GM12878 (cell line): Measurements from ENCODE around the gene LMF2. TPM values are rescaled to one million over a fixed set of nuclear protein-coding genes. Genes with fewer than 3 reads are reported as not detected.

ENCODE experiments used
- ATAC-seq: fragments of 200-7000 bp; cut with Tn5 transposase; 3 replicates; pipeline ENCODE4 v1.9.1; 2020; ENCODE audit warnings: mild to moderate bottlenecking, moderate library complexity
- BruUV-seq: library from RNA; stranded (reverse); fragments of 400-500 nt; replicated peaks from 2 replicates; lab custom pipeline; 2021; lab: Mats Ljungman, UMichigan
- CTCF ChIA-PET: fragments of 300-600 bp; sonication (Branson Sonifier 250); formaldehyde crosslinking; extraction: SDS; loops from one replicate; lab custom pipeline; 2021; ENCODE audit warnings: inconsistent platforms; lab: Yijun Ruan, JAX
- POLR2A ChIA-PET: fragments of 350-600 bp; formaldehyde crosslinking; extraction: SDS; loops from one replicate; lab custom pipeline; 2021; ENCODE audit warnings: inconsistent platforms; lab: Charles Lee
- RAD21 ChIA-PET: fragments of 300-600 bp; sonication (Branson Sonifier 250); formaldehyde crosslinking; loops from one replicate; lab custom pipeline; 2023; ENCODE audit warnings: antibody characterized with exemption; ENCODE audit not compliant: unreplicated experiment; lab: Charles Lee
- SMC1A ChIA-PET: fragments of 300-600 bp; sonication (Branson Sonifier 250); formaldehyde crosslinking; loops from one replicate; lab custom pipeline; 2023; ENCODE audit not compliant: unreplicated experiment, uncharacterized antibody; lab: Charles Lee
- DNase-seq: peaks from one replicate; pipeline ENCODE4 v3.0.0-alpha.2; 2011; ENCODE audit warnings: low read depth, low spot score
- FAIRE-seq: peaks from 3 replicates; lab custom pipeline; 2011; peaks lifted over from hg19 to GRCh38; lab: Jason Lieb, UNC
- H2AFZ ChIP-seq: 2 replicates; pipeline ENCODE4 v1.6.0; 2011; ENCODE audit warnings: low read depth, low read length, control low read depth; ENCODE audit not compliant: control insufficient read depth
- H3K27ac ChIP-seq: 2 replicates; pipeline ENCODE4 v1.5.1; 2011; ENCODE audit warnings: control low read depth; ENCODE audit not compliant: control insufficient read depth, insufficient read depth
- H3K27me3 ChIP-seq, 2 experiments: replicated peaks in 1 of 2; 2 replicates each; pipeline versions ENCODE4 v1.6.0 to v1.6.1; 2011; ENCODE audit warnings: low read length in 1 of 2; ENCODE audit not compliant: control insufficient read depth in 2 of 2, insufficient read depth in 2 of 2
- H3K36me3 ChIP-seq, 2 experiments: 2 replicates each; pipeline ENCODE4 v1.5.1; 2011; ENCODE audit warnings: low read length in 1 of 2; ENCODE audit not compliant: control insufficient read depth in 2 of 2, insufficient read depth in 2 of 2
- H3K4me1 ChIP-seq: 2 replicates; pipeline ENCODE4 v1.6.1; 2011; ENCODE audit warnings: mild to moderate bottlenecking, low read length, moderate library complexity, mixed read lengths; ENCODE audit not compliant: control insufficient read depth, insufficient read depth
- H3K4me2 ChIP-seq: 2 replicates; pipeline ENCODE4 v1.6.0; 2011; ENCODE audit warnings: control low read depth; ENCODE audit not compliant: control insufficient read depth, insufficient read depth
- H3K4me3 ChIP-seq: fragments of 200-600 bp; sonication (generic); 2 replicates; pipeline ENCODE4 v1.5.1; 2016
- H3K79me2 ChIP-seq: 2 replicates; pipeline ENCODE4 v1.6.0; 2011; ENCODE audit warnings: low read length; ENCODE audit not compliant: control insufficient read depth, insufficient read depth
- H3K9ac ChIP-seq: 2 replicates; pipeline ENCODE4 v1.8.0; 2011; ENCODE audit warnings: low read length, control low read depth, mixed read lengths; ENCODE audit not compliant: control insufficient read depth, insufficient read depth
- H3K9me3 ChIP-seq: replicated peaks from 3 replicates; pipeline ENCODE4 v1.5.1; 2011; ENCODE audit warnings: mild to moderate bottlenecking, low read length; ENCODE audit not compliant: control insufficient read depth, insufficient read depth
- H4K20me1 ChIP-seq: 2 replicates; pipeline ENCODE4 v1.6.0; 2011; ENCODE audit not compliant: control insufficient read depth, insufficient read depth
- ETV6 ChIP-seq, 2 experiments: fragments of 450-650 bp in 1 of 2; IDR thresholded peaks in 1 of 2; conservative IDR thresholded peaks in 1 of 2; 2 replicates each; pipeline ENCODE4 v1.6.1; 2014; ENCODE audit warnings: antibody characterized with exemption in 1 of 2, borderline replicate concordance in 1 of 2, low read depth in 1 of 2, mild to moderate bottlenecking in 1 of 2, moderate library complexity in 1 of 2
- IKZF2 ChIP-seq, 2 experiments: fragments of 450-650 bp; IDR thresholded peaks; 2 replicates each; pipeline ENCODE4 v1.6.1; 2017; ENCODE audit warnings: mild to moderate bottlenecking in 2 of 2, moderate library complexity in 2 of 2
- MYB ChIP-seq: fragments of 150-350 bp; IDR thresholded peaks from 2 replicates; pipeline ENCODE4 v1.6.1; 2014; ENCODE audit warnings: mild to moderate bottlenecking, low read depth, low read length, borderline replicate concordance
- NFXL1 ChIP-seq: fragments of 450-650 bp; IDR thresholded peaks from 2 replicates; pipeline ENCODE4 v1.6.1; 2017; ENCODE audit warnings: antibody characterized with exemption, mild to moderate bottlenecking, borderline replicate concordance
- NR2C2 ChIP-seq: IDR thresholded peaks from 2 replicates; pipeline ENCODE4 v1.6.1; 2011; ENCODE audit warnings: borderline replicate concordance, low read depth; ENCODE audit not compliant: control insufficient read depth, insufficient read length
- PAX5 ChIP-seq: IDR thresholded peaks from 2 replicates; pipeline ENCODE4 v1.6.1; 2011; ENCODE audit warnings: low read depth, low read length, borderline replicate concordance
- YY1 ChIP-seq: IDR thresholded peaks from 2 replicates; pipeline ENCODE4 v1.6.1; 2011; ENCODE audit warnings: low read depth, mild to moderate bottlenecking, low read length
- WGBS: methylation state at CpG from one replicate; pipeline ENCODE4 v1.1.6; 2016; ENCODE audit warnings: low lambda C conversion rate; ENCODE audit not compliant: insufficient replicate concordance, insufficient coverage; ENCODE audit errors: missing lambda C conversion rate; 5-methylcytosine and 5-hydroxymethylcytosine counted together
- in situ Hi-C: fragments of 300-500 bp; cut with MboI; formaldehyde crosslinking; loops from 9 replicates; pipeline ENCODE4 v1.14.3; 2018; ENCODE audit warnings: mixed read lengths
- intact Hi-C: fragments of 100-400 bp; cut with micrococcal nuclease; formaldehyde crosslinking; loops from one replicate; pipeline ENCODE4 v1.14.2; 2022; ENCODE audit not compliant: unreplicated experiment
- polyA plus RNA-seq, 11 experiments: library from polyadenylated mRNA; depleted of rRNA in 4 of 11; unstranded in 6 of 11; stranded (reverse) in 5 of 11; fragments of >200 nt; fragmentation: Nextera tagmentation in 4 of 11; fragmentation: Illumina TruSeq in 1 of 11; extraction: Ambion mirVana in 4 of 11; extraction: Trizol in 1 of 11; gene quantifications; 1 replicate in 1 of 11; 2 replicates in 10 of 11; pipeline versions ENCODE4 v1.2.1 to v1.2.3, GENCODE V29; 2011 to 2016; ENCODE audit warnings: inconsistent platforms in 2 of 11, missing spikeins in 2 of 11, low read depth in 1 of 11
- total RNA-seq, 4 experiments: library from RNA; depleted of rRNA in 3 of 4; stranded (reverse); fragments of >200 nt in 3 of 4; fragmentation: Illumina TruSeq in 1 of 4; extraction: Trizol in 1 of 4; gene quantifications; 2 replicates each; pipeline versions ENCODE4 v1.2.1 to v1.2.3, GENCODE V29; 2013 to 2021
- TF ChIP-seq, protein P1 (sequence below): fragments of 450-650 bp; IDR thresholded peaks from 2 replicates; pipeline ENCODE4 v1.6.1; 2017; ENCODE audit warnings: low read depth, mild to moderate bottlenecking, moderate library complexity
- TF ChIP-seq, protein P2 (sequence below): fragments of 450-650 bp; formaldehyde crosslinking; IDR thresholded peaks from 2 replicates; pipeline ENCODE4 v1.5.0; 2022; ENCODE audit warnings: mild to moderate bottlenecking, missing genetic modification characterization

Gene LMF2
- total and polyA plus RNA-seq, 10 of the 15 experiments (the other 5 are each of a cell fraction or from before 2014, with no cell fraction given), result 0.08 to 57.5 (median 21.2) TPM

- no peak for TF ChIP-seq YY1
- no peak for TF ChIP-seq NFXL1
- TF ChIP-seq IKZF2 (IDR thresholded peaks at IDR 0.05), result no peak
- no peak for TF ChIP-seq NR2C2
- TF ChIP-seq ETV6 (conservative IDR thresholded peaks at IDR 0.05 in 1 of 2, IDR thresholded peaks at IDR 0.05 in 1 of 2; ENCODE audit: borderline replicate concordance in 1 of 2, low read depth in 1 of 2), result no peak
Measured at GRCh38 chr22:50477923-50478322, 29.6 kb downstream of the LMF2 start (continued).

DNA sequence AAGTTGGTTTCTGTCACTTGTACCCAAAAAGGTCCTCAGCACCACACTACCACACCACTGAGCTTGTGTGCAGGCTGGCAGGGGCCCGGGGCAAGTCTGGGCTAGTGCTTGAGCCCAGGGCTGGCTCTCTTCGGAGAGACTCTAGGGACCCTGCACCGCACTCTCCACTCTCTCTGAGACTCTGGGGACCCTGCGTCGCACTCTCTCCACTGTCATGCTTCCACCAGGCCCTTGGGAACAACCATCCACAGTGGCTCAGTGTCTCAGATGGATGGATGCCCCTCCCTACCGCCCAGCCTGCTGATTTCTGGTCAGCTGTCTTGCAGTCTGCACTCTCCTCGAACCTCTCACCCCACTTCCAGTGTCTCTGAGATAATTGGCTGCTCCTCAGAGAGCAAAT, 30.6 kb downstream of the LMF2 start:
- POLR2A ChIA-PET, result no interaction called here
- peak overlapping the region; percentile 43; the same call in 1 of the 2 replicates for H2AFZ ChIP-seq
- H3K9me3 ChIP-seq, result no peaks in the 10 kb centered on the region
- H3K27me3 ChIP-seq, result peaks cover 0 to 3% of the 10 kb centered on the region in 2 experiments; a peak in 2 of 4 replicates
- H4K20me1 ChIP-seq, result no peaks in the 10 kb centered on the region
- CTCF ChIA-PET, result no interaction called here
- BruUV-seq, result no TSS peak
- ATAC-seq (no peak), DNase-seq (no peak), FAIRE-seq (no peak)
- TF ChIP-seq, protein P1, sequence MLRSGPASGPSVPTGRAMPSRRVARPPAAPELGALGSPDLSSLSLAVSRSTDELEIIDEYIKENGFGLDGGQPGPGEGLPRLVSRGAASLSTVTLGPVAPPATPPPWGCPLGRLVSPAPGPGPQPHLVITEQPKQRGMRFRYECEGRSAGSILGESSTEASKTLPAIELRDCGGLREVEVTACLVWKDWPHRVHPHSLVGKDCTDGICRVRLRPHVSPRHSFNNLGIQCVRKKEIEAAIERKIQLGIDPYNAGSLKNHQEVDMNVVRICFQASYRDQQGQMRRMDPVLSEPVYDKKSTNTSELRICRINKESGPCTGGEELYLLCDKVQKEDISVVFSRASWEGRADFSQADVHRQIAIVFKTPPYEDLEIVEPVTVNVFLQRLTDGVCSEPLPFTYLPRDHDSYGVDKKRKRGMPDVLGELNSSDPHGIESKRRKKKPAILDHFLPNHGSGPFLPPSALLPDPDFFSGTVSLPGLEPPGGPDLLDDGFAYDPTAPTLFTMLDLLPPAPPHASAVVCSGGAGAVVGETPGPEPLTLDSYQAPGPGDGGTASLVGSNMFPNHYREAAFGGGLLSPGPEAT, result no peak
- TF ChIP-seq MYB (no peak), PAX5 (no peak)
- TF ChIP-seq, protein P2, sequence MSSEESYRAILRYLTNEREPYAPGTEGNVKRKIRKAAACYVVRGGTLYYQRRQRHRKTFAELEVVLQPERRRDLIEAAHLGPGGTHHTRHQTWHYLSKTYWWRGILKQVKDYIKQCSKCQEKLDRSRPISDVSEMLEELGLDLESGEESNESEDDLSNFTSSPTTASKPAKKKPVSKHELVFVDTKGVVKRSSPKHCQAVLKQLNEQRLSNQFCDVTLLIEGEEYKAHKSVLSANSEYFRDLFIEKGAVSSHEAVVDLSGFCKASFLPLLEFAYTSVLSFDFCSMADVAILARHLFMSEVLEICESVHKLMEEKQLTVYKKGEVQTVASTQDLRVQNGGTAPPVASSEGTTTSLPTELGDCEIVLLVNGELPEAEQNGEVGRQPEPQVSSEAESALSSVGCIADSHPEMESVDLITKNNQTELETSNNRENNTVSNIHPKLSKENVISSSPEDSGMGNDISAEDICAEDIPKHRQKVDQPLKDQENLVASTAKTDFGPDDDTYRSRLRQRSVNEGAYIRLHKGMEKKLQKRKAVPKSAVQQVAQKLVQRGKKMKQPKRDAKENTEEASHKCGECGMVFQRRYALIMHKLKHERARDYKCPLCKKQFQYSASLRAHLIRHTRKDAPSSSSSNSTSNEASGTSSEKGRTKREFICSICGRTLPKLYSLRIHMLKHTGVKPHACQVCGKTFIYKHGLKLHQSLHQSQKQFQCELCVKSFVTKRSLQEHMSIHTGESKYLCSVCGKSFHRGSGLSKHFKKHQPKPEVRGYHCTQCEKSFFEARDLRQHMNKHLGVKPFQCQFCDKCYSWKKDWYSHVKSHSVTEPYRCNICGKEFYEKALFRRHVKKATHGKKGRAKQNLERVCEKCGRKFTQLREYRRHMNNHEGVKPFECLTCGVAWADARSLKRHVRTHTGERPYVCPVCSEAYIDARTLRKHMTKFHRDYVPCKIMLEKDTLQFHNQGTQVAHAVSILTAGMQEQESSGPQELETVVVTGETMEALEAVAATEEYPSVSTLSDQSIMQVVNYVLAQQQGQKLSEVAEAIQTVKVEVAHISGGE (CRISPR knock-in tag), result no peak
- SMC1A ChIA-PET, result no interaction called here
- no peak overlapping the region for H3K27ac ChIP-seq
- H3K79me2 ChIP-seq, result peaks cover 25% of the 10 kb centered on the region
- H3K4me1 ChIP-seq, result peaks cover 24% of the 10 kb centered on the region
- RAD21 ChIA-PET, result no interaction called here
- in situ Hi-C loops, result no loop called here
- intact Hi-C loops, result loop anchor here (10.0 kb wide), 1 partner anchor 232 kb away; the partner anchor contains the start of gene TUBGCP6
- H3K4me2 ChIP-seq, result no peak overlapping the region
- H3K4me3 ChIP-seq, result no peak overlapping the region
- H3K36me3 ChIP-seq, result 0 out of 4 replicates have a peak, but pooled peaks cover 0 to 4% of the 10 kb centered on the region in 2 experiments
- WGBS, result 41% methylated on average over 7 of the region's 7 CpGs
- no peak overlapping the region for H3K9ac ChIP-seq
